Lower leg skin (tissue), 4 donors: ENCODE measurements around the gene BANP. TPM values are rescaled to one million over a fixed set of nuclear protein-coding genes. Genes with fewer than 3 reads are reported as not detected.
A peak's percentile ranks its signal among the peaks of the same experiment; 100 is the strongest.
"Not testable (repeated sequence)": the region's sequence is repeated elsewhere in the genome, so short reads cannot be mapped to it uniquely, and the experiment has no call there.

Source experiments
- DNase-seq, 2 donors: peaks; one replicate each; pipeline ENCODE4 v3.0.0-alpha.2; 2019; ENCODE audit warnings: low spot score in 2 of 2
- H3K4me3 ChIP-seq: fragments of 200-600 bp; sonication (generic); 2 replicates; pipeline ENCODE4 v1.5.1; 2017; ENCODE audit warnings: mild to moderate bottlenecking, low read depth; ENCODE audit not compliant: poor library complexity, severe bottlenecking
- POLR2A ChIP-seq, 2 donors: fragments of 450-650 bp; IDR thresholded peaks; one replicate each; pipeline ENCODE4 v1.6.1; 2016 to 2017; ENCODE audit warnings: antibody characterized with exemption in 2 of 2, mild to moderate bottlenecking in 1 of 2, moderate library complexity in 1 of 2
- WGBS, 2 donors: methylation state at CpG; one replicate each; pipeline ENCODE4 v1.1.5; 2018; 5-methylcytosine and 5-hydroxymethylcytosine counted together
- intact Hi-C: fragments of 100-400 bp; cut with DNase I; formaldehyde crosslinking; loops from one replicate; pipeline ENCODE4 v1.15.0; 2023; ENCODE audit warnings: low total_unique reads
- total RNA-seq, 4 donors: library from RNA; depleted of rRNA; stranded (reverse); fragments of >200 nt; gene quantifications; one replicate each; pipeline ENCODE4 v1.1.0, GENCODE V29; 2016
- TF ChIP-seq, protein P1 (sequence below), 3 donors: fragments of 450-650 bp; IDR thresholded peaks; one replicate each; pipeline ENCODE4 v1.5.1; 2016; ENCODE audit warnings: antibody characterized with exemption in 3 of 3, mild to moderate bottlenecking in 3 of 3, moderate library complexity in 2 of 3

The BANP gene
- total RNA-seq, 4 donors from 2014 or later: 21.6 to 28.7 (median 24.5) TPM

DNA sequence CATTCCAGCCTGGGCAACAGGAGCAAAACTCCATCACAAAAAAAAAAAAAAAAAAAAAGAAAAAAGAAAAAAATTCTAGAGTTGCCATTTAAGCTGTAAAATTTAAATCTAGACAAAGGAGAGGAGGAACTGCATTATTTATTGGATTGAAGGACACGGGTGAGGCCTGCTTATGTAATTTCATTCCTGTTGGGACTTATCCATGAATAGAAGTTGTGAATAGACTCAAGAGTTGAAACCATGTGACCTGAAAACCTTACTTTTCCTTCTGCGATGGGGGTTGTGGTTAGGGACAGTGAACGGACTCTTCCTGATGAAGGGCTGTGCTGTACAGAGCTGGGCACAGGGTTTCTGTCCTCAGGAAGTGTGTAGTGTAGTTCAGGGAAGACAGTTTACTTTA, 22.5 kb downstream of the BANP start:
- H3K4me3 ChIP-seq: no peak overlapping the region
- DNase-seq: no peak
- 55 to 58% methylated on average over 3 of the region's 3 CpGs for WGBS, 2 donors
- TF ChIP-seq POLR2A (IDR thresholded peaks at IDR 0.05): no peak
- TF ChIP-seq, protein P1, sequence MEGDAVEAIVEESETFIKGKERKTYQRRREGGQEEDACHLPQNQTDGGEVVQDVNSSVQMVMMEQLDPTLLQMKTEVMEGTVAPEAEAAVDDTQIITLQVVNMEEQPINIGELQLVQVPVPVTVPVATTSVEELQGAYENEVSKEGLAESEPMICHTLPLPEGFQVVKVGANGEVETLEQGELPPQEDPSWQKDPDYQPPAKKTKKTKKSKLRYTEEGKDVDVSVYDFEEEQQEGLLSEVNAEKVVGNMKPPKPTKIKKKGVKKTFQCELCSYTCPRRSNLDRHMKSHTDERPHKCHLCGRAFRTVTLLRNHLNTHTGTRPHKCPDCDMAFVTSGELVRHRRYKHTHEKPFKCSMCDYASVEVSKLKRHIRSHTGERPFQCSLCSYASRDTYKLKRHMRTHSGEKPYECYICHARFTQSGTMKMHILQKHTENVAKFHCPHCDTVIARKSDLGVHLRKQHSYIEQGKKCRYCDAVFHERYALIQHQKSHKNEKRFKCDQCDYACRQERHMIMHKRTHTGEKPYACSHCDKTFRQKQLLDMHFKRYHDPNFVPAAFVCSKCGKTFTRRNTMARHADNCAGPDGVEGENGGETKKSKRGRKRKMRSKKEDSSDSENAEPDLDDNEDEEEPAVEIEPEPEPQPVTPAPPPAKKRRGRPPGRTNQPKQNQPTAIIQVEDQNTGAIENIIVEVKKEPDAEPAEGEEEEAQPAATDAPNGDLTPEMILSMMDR (IDR thresholded peaks at IDR 0.05): no peak
- intact Hi-C loops: no loop called here

DNA sequence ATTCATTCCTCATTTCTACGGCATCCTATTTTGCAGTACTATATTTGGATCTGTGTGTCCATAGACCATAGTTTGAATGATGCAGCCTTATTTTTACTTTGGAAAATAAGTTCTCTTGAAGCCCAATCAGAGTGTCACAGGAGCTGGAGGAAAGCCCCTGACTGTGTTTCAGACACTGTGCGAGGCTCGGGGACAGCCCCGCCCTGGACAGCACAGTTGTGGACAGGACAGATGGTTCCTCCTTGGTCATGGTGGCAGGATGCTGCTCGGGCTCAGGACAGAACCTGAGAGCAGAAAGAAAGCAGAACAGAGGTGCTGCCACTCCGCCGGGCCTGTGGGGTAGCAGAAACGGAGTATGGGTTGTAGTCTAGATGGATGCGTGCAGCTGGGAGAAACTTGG, 22.9 kb downstream of the BANP start:
- no peak for TF ChIP-seq POLR2A (IDR thresholded peaks at IDR 0.05)
- TF ChIP-seq, protein P1 (IDR thresholded peaks at IDR 0.05): no peak
- H3K4me3 ChIP-seq: no peak overlapping the region
- WGBS, 2 donors: 89 to 94% methylated on average over 9 of the region's 9 CpGs
- intact Hi-C loops: no loop called here
- DNase-seq: no peak

DNA sequence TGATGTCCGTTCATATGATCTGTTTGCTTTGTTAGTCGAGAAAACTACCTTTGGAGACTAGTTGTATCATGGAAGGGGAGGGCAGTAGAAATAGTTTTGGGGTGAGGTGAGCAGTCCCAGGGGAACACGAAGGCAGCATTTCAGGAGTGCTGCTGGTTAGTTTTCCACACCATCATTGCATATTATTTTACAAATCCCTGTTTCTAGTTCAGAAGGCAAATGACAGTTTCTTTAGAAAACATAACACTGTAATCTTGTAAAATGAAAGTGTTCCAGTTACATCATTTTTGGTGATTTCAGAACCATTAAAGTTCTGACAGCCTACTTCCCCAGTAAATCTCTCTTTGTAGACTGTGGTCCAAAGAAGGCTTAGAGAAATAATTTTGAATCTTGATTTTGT, 25.4 kb downstream of the BANP start:
- 74 to 79% methylated on average over 3 of the region's 3 CpGs for WGBS, 2 donors
- intact Hi-C loops: no loop called here
- TF ChIP-seq POLR2A (IDR thresholded peaks at IDR 0.05): no peak
- TF ChIP-seq, protein P1 (IDR thresholded peaks at IDR 0.05): no peak

DNA sequence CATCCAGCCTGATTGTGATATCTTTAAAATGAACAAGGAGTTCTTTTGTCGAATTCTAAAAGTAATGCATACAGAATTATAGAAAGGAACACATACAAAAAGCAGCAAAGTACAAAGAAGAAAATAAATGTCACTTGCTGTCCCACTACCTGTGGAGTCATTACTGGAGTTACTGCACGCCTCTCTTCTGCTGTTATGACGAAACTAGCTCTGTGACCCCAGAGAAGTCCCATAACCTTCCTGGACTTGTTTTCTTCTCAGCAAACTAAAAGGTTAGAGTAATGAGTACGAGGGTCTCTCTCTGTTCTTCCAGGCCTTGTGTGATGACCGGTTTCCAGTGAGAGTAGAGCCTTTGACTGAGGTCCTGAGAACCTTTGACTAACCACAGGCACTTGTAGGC, 26.9 kb downstream of the BANP start:
- intact Hi-C loops: no loop called here
- 91 to 94% methylated on average over 5 of the region's 5 CpGs for WGBS, 2 donors
- no peak overlapping the region for H3K4me3 ChIP-seq
- DNase-seq: no peak
- TF ChIP-seq, protein P1 (IDR thresholded peaks at IDR 0.05): no peak
- TF ChIP-seq POLR2A (IDR thresholded peaks at IDR 0.05): no peak

More for the DNA sequence above, 25.4 kb downstream of the BANP start:
- no peak for DNase-seq
- H3K4me3 ChIP-seq: no peak overlapping the region

DNA sequence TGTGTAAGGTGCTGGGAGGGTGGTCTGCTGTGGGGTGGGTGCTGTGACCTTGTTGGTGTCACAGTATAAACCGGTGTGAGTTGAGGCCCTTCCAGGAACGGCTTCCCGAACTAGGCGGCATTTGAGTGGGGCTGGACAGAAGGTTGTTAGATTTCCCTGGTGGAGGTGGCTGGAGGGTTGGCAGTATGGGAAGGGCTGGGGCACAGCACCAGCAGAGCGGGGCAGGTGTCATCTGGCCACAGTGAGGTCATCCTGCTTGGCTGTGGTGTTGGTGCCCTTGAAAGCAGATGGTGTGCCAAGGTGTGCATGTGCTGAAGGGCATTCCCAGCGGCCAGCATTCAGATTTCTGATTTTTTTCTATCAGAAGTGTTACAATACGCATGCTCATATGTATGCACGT, 28.1 kb downstream of the BANP start:
- peak in 1 of 2 donors; percentile 63 for DNase-seq
- intact Hi-C loops: no loop called here
- 90 to 95% methylated on average over 7 to 8 of the region's 8 CpGs for WGBS, 2 donors
- no peak overlapping the region for H3K4me3 ChIP-seq
- TF ChIP-seq POLR2A (IDR thresholded peaks at IDR 0.05): no peak
- TF ChIP-seq, protein P1 (IDR thresholded peaks at IDR 0.05): no peak

DNA sequence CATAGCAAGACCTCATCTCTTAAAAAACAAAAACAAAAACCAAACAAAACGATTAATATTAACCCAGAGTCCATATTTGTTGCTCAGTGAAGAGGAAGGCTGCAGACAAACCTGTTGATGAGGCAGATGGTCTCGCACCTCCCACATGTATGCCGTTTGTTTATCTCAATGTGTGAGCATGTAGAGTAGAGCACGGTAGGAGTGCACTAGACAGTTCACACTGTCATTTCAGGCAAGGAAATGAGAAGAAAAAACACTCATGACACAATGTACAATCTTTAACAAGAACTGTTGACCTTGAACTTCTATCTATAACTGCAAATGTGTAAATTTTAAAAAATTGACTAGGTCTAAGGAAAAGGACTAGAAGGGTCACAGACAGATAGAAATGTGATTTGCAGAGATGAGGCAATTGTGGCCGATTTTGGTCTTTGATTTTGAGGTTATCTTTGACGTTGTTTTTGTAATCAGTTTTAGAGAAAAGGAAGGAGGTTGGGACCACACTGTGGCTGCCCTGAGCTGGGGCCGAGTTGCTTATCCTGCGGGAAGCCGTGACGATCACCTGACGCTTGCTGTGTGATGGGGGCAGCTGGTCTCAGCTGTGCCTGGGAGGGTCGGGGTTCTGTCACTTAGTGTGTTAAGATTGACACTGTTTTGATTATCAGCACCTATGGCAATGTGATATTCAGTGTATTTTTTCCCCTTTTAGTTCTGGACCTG, 28.8 kb downstream of the BANP start:
- 83 to 87% methylated on average over 12 of the region's 12 CpGs for WGBS, 2 donors
- DNase-seq, intact Hi-C loops, H3K4me3 ChIP-seq: not testable (repeated sequence)

DNA sequence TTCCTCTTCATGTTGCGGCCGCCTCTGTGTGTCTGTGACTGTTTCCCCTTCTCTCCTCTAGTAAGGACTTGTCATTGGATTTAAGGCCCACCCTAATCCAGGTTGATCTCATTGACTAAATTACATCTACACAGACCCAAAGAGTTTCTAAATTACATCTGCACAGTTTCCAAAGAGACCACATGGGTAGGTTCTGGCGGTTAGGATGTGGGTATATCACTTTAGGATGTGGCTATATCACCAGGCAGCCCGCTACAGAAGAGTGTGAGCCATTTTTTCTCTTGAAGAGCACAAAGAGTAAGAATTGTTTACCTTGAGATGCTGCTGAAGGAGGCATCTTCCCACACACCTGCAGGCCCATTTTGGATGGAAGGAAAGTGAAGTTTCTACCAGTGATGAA, 30.1 kb downstream of the BANP start:
- peak in 1 of 2 donors; percentile 18 for DNase-seq
- H3K4me3 ChIP-seq, intact Hi-C loops: not testable (repeated sequence)
- WGBS, 2 donors: 97 to 98% methylated on average over 4 of the region's 4 CpGs
